Activated naive CD4-positive, alpha-beta T cell (primary cell): ENCODE measurements around the gene RARA.
"Not testable (repeated sequence)": the region's sequence is repeated elsewhere in the genome, so short reads cannot be mapped to it uniquely, and the experiment has no call there.

Experiments
- DNase-seq, 4 experiments: peaks; one replicate each; lab custom pipeline; 2025; lab: John Stamatoyannopoulos, UW

RARA gene

GRCh38 chr17:40375786-40376185 is 66.8 kb downstream of the RARA start:
- not testable (repeated sequence) for DNase-seq

- not testable (repeated sequence) for DNase-seq
Measured at GRCh38 chr17:40376541-40376940, 67.6 kb downstream of the RARA start.

DNA sequence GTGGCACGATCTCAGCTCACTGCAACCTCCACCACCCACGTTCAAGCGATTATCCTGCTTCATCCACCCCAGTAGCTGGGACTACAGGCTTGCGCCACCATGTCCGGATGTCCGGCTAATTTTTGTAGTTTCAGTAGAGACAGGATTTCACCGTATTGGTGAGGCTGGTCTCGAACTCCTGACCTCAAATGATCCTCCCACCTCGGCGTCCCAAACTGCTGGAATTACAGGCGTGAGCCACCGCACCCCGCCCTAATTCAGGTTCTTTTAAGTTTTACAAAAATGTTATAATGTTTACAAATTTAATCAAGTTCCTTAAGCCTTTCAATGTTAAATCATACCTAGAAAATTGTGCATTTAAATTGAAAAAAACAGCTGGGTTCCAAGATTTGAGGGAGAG is 68.9 kb downstream of the RARA start:
- DNase-seq = no peak

GRCh38 chr17:40378966-40379365 is 70.0 kb downstream of the RARA start:
- no peak for DNase-seq

DNA sequence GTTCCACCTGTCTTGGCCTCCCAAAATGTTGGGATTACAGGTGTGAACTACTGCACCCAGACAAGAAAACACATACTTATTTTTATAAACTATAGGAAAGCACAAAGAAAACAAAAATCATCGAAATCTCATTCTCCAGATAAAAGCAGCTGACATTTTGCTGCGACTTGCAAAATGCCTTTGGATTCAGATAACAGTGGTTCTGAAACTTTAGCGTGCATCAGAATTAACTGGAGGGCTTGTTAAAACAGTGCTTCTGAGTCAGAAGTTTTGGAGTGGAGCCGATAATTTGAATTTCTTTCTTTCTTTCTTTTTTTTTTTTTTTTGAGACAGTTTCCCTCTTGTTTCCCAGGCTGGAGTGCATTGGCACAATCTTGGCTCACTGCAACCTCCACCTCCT is 73.3 kb downstream of the RARA start:
- DNase-seq = no peak

DNA sequence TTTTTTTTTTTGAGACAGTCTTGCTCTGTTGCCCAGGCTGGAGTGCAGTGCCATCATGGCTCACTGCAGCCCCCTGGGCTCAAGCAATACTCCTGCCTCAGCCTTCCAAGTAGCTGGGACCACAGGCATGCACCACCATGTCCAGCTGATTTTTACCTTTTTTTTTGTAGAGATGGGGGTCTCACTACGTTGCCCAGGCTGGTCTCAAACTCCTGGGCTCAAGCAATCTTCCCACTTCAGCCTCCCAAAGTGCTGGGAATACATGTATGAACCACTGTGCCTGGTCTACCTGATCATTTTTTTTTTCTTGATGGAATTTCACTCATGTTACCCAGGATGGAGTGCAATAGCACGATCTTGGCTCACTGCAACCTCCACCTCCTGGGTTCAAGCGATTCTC is 77.6 kb downstream of the RARA start:
- DNase-seq = not testable (repeated sequence)

GRCh38 chr17:40399185-40399584 is 90.2 kb downstream of the RARA start:
- DNase-seq = no peak

GRCh38 chr17:40402668-40403067 is 93.7 kb downstream of the RARA start:
- no peak for DNase-seq

DNA sequence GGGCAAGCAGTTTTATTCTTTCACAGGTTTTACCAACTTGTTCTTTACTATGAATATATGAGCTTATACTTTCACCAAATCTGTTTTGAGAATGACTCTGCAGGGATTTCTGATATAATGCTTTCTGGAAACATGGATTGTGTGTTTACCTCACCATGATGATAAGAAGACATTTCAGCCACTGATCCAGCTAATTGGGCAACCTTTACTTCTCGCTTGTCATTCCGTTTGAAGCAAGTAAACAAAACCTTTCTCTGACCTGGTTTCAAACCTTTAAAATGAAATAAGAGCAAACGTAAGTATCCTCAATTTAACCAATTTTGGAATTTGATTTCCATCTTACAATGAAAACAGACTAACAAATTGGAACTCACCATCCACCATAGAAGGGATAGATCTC is 95.0 kb downstream of the RARA start:
- no peak for DNase-seq
